ENCODE results near the gene YPEL3.

The YPEL3 gene

DNA sequence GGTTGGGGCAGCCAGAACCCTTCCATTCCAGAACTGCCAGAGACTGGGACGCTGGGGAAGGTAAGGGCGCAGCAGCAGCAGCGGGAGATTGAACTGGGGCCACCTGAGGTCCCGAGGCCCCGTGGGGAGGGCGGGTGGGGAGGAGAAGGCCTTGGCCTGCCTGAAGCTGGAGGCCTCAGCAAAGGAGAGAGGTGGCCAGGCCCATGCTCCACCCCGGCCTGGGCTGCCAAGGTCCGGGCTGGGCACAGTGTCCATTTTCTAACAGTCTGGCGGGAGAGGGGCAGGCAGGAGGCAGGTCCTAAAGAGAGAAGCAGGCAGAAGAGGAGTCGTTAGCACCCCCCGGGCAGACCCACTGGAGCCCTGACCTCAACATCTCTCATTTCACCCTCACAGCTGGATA lies 18.4 kb upstream of the YPEL3 start:
- no peaks in the 10 kb centered on the region for H3K4me1 ChIP-seq
- H3K9ac ChIP-seq = no peak overlapping the region

DNA sequence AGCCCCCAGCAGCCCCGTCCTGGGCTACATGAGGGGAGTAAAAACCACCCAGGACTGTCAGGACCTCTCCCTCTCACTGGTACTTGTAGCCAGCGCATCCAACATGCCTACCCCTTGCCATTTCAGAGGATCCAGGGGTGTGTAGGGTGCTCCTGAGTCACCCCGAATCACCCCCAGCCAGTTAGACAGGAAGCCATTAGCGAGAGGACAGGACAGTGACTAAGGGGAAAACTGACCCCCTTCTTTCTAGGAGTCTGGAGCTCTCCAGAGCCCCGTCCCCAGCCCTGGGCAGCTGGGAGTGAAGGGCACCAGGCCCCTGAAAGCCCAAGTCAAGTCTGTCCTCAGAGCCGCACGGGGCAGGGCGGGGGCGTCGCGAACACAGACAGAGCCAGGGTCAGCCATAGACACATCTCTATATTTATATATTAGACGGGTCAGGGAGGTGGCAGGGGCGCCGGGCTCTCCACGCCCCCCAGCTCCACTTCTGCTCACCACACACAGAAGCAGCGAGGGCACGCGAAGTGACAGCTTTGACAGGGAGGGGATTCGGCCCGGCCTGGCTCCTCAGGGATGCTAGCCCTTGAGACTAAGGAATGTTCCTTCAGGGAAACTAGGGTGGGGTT lies 17.8 kb upstream of the YPEL3 start:
- Histone ChIP-seq H3K79me2 (no peaks in the 10 kb centered on the region), H3K4me2 (ENCODE audit: low read length) (no peak overlapping the region), H3K27ac (no peak overlapping the region), H3K36me3 (ENCODE audit: control insufficient read depth, insufficient read depth, low read length) (no peaks in the 10 kb centered on the region), H3K9ac (no peak overlapping the region), H3K27me3 (ENCODE audit: control insufficient read depth, insufficient read depth, low read length) (no peaks in the 10 kb centered on the region), H2AFZ (no peak overlapping the region), H3K4me3 (ENCODE audit: low read depth, low read length) (no peak overlapping the region), H3K4me1 (no peaks in the 10 kb centered on the region), H3K9me3 (ENCODE audit: control insufficient read depth, low read length) (no peaks in the 10 kb centered on the region)
- TF ChIP-seq, protein P1, sequence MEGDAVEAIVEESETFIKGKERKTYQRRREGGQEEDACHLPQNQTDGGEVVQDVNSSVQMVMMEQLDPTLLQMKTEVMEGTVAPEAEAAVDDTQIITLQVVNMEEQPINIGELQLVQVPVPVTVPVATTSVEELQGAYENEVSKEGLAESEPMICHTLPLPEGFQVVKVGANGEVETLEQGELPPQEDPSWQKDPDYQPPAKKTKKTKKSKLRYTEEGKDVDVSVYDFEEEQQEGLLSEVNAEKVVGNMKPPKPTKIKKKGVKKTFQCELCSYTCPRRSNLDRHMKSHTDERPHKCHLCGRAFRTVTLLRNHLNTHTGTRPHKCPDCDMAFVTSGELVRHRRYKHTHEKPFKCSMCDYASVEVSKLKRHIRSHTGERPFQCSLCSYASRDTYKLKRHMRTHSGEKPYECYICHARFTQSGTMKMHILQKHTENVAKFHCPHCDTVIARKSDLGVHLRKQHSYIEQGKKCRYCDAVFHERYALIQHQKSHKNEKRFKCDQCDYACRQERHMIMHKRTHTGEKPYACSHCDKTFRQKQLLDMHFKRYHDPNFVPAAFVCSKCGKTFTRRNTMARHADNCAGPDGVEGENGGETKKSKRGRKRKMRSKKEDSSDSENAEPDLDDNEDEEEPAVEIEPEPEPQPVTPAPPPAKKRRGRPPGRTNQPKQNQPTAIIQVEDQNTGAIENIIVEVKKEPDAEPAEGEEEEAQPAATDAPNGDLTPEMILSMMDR (IDR thresholded peaks at IDR 0.05) = no peak

More for the DNA sequence above, 18.4 kb upstream of the YPEL3 start:
- no peaks in the 10 kb centered on the region for H3K27me3 ChIP-seq (ENCODE audit: control insufficient read depth, insufficient read depth, low read length)
- H2AFZ ChIP-seq = no peak overlapping the region
- TF ChIP-seq, protein P1 (IDR thresholded peaks at IDR 0.05) = no peak
- H3K4me2 ChIP-seq (ENCODE audit: low read length) = no peak overlapping the region
- H3K27ac ChIP-seq = no peak overlapping the region
- no peak overlapping the region for H3K4me3 ChIP-seq (ENCODE audit: low read depth, low read length)
- no peaks in the 10 kb centered on the region for H3K79me2 ChIP-seq
- H3K9me3 ChIP-seq (ENCODE audit: control insufficient read depth, low read length) = no peaks in the 10 kb centered on the region
- no peaks in the 10 kb centered on the region for H3K36me3 ChIP-seq (ENCODE audit: control insufficient read depth, insufficient read depth, low read length)

DNA sequence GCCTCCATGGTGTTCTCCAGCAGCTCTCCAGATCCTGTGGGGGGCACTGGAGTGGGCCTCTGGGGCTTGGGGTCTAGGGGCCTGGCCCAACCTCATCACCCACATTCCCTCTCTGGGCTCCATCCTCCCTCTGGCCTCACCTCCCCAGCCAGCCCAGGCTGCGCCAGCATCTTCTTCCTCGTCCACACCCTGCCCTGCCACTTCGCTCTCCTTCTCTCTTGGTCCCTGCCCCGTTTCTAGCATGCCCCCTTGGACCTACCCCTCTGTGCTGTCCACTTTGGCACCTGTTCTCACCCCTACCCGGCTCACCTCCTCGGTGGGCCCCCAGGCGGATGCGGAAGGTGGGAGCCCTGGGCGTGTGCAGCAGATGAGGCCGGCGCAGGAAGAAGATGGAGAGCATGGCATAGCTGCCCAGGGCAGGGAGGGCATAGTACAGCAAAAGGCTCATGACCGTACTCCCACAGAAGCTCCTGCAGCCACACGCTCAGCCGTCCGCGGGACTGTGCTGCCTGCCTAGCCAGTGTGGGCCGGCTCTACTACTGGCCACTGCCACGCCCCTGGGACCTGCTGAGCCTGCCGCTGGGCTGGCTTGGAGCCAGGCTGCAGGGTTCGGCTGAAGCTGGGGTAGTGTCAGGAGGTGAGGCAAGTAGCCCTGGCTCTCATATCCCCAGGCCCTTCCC lies 17.2 kb upstream of the YPEL3 start, which contains the start of gene GDPD3:
Gene GDPD3, minus strand, starts transcription at position 507 of the 680 bp plus-strand sequence. Its CDS starts 59 bp downstream, at position 448.
- H3K9ac ChIP-seq = no peak within 1 kb of the TSS
- H3K27ac ChIP-seq = no peak within 1 kb of the TSS
- H3K9me3 ChIP-seq (ENCODE audit: control insufficient read depth, low read length) = no peaks in the 10 kb centered on the region
- no peak within 1 kb of the TSS for H3K4me3 ChIP-seq (ENCODE audit: low read depth, low read length)
- TF ChIP-seq, protein P1 (IDR thresholded peaks at IDR 0.05) = no peak
- H3K27me3 ChIP-seq (ENCODE audit: control insufficient read depth, insufficient read depth, low read length) = no peaks in the 10 kb centered on the region
- no peak within 1 kb of the TSS for H2AFZ ChIP-seq
- no peaks in the 10 kb centered on the region for H3K79me2 ChIP-seq
- no peak within 1 kb of the TSS for H3K4me2 ChIP-seq (ENCODE audit: low read length)
- H3K36me3 ChIP-seq (ENCODE audit: control insufficient read depth, insufficient read depth, low read length) = no peaks in the 10 kb centered on the region
- H3K4me1 ChIP-seq = no peaks in the 10 kb centered on the region

DNA sequence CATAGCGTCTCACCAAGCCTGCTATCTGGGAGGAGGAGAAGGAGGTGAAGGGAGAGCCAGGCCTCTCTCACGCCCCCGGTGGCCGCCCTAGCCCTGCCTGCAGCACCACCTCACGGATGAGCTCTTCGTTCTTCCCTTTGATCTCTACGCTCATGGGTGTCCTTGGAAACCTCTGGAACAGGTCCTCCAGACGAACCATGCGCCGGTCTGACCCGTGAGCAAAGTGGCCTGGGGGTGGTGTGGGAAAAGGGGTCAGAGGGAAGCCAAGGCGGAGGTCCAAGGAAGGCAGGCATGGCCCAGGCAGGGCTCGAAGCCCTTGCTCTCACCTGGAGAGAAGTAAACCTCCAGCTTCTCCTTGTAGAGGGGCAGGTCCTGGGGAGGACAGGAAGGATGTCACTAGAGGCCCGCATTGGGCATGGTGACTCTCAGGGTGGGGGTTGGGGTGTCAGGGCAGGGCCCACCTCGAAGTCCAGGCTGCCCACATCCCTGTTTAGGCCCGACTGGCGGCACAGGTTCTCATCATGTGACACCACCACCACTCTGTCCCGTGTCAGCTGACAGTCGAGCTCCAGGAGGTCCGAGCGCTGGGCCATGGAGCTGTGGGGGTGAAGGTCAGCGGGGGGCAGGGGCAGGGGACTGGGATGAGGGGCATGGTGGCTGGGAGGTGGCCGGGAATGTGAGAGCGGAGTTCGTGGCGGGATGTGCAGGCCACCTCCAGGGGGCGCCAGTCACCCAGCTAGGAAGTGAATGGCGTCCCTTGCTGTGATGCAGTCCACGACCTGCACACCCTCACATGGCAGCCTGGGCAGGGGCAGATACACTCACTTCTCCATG lies 16.4 kb upstream of the YPEL3 start:
- no peaks in the 10 kb centered on the region for H3K79me2 ChIP-seq
- no peaks in the 10 kb centered on the region for H3K9me3 ChIP-seq (ENCODE audit: control insufficient read depth, low read length)
- H3K36me3 ChIP-seq (ENCODE audit: control insufficient read depth, insufficient read depth, low read length) = no peaks in the 10 kb centered on the region
- no peak overlapping the region for H3K9ac ChIP-seq
- no peak overlapping the region for H3K4me3 ChIP-seq (ENCODE audit: low read depth, low read length)
- H3K4me2 ChIP-seq (ENCODE audit: low read length) = no peak overlapping the region
- H3K4me1 ChIP-seq = no peaks in the 10 kb centered on the region
- no peak overlapping the region for H3K27ac ChIP-seq
- no peak overlapping the region for H2AFZ ChIP-seq
- TF ChIP-seq, protein P1 (IDR thresholded peaks at IDR 0.05) = peak; percentile 25
- no peaks in the 10 kb centered on the region for H3K27me3 ChIP-seq (ENCODE audit: control insufficient read depth, insufficient read depth, low read length)

All from parathyroid adenoma (tissue), 2 donors.